OCI-LY7 (cell line): Measurements from ENCODE around the gene ZC3H4.

Source experiments
- CTCF ChIP-seq: fragments of 200-600 bp; sonication (generic); conservative IDR thresholded peaks from 2 replicates; pipeline ENCODE4 v1.5.1; 2014; ENCODE audit warnings: mild to moderate bottlenecking, antibody characterized with exemption, low read length, moderate library complexity, mixed read lengths
- EZH2phosphoT487 ChIP-seq: fragments of 200-600 bp; sonication (generic); IDR thresholded peaks from 2 replicates; pipeline ENCODE4 v1.6.1; 2018; ENCODE audit warnings: low read depth, borderline replicate concordance, mild to moderate bottlenecking, mixed run types, antibody characterized with exemption, low read length, moderate library complexity, mixed read lengths

GRCh38 chr19:47084879-47085439 is 28.6 kb downstream of the ZC3H4 start:
- TF ChIP-seq CTCF (no peak), EZH2phosphoT487 (no peak)
